HG02885 (cell line): ENCODE results near the gene PAX5.
A peak's percentile ranks its signal among the peaks of the same experiment; 100 is the strongest.

Experiments
- ATAC-seq: cut with Tn5 transposase; IDR thresholded peaks from one replicate; pipeline ENCODE4 v1.9.1; 2021; ENCODE audit warnings: mild to moderate bottlenecking; ENCODE audit not compliant: unreplicated experiment, poor library complexity

PAX5 gene

DNA sequence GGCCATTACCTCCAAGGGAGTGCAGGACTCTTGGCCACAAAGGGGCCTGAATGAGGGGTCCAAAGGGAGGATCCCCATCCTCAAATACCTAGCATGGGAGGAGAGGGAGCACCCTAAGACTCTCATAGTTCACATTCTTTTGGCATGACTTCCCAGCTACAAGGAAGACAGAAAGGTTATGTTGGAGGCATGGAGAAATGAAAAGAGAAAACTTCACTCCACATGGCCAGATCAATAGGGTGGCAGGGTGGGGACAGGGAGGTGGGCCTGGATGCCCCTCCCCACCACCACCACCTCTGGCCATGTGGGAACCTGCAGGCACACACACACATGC is 97.6 kb downstream of the PAX5 start:
- ATAC-seq = no peak

DNA sequence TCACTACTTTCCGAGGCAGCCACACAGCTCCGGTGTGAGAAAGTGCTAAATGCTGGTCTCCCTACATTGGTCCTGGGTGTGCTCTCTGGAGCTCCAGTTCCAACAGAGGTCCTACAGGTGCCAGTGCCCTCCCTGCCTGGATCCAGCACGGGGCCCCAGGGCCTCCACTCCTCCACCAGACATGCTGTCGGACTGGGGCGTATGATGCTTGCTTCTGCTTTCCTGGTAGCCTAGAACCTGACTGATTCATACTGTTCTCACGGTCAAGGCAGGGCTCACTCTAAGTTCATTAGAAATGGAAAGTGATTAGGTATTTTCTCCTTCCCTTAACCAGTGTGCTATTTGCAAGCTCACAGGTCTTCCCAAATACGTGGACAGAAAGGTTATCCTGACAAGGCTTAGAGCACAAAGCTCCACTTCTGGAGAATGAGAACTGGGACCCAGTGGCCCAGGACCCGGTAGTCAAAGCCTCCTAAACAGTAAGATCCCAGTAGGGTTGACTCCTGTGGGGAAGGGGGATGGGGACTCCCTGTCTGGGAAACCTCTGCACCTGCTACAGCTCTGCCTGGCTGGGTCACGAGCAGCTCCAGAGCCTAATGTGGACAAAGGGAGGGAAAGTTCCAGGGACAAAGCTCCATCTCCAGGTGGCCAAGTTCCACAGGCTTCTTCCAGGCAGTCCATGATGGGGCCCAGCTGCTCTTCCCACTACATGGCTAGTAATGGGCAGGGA is 98.1 kb downstream of the PAX5 start:
- ATAC-seq = peak; percentile 72

DNA sequence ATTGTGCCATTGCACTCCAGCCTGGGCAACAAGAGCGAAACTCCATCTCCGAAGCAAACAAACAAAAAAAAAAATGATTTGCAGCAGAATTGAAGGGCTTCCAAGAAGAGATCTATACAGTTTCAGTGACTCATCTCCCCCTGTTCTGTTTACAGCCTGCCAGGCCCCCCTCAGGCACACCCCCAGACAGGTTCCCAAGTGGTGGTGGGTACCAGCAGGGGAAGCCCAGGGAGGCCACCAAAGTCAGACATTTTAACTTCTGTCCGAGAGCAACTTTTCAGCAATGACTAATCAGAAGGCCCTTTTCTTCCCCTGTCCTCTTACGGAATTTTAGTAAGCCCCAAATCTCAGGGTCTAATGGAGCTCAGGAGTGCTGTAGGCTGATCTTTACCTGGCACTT is 98.7 kb downstream of the PAX5 start:
- ATAC-seq = peak; percentile 14

DNA sequence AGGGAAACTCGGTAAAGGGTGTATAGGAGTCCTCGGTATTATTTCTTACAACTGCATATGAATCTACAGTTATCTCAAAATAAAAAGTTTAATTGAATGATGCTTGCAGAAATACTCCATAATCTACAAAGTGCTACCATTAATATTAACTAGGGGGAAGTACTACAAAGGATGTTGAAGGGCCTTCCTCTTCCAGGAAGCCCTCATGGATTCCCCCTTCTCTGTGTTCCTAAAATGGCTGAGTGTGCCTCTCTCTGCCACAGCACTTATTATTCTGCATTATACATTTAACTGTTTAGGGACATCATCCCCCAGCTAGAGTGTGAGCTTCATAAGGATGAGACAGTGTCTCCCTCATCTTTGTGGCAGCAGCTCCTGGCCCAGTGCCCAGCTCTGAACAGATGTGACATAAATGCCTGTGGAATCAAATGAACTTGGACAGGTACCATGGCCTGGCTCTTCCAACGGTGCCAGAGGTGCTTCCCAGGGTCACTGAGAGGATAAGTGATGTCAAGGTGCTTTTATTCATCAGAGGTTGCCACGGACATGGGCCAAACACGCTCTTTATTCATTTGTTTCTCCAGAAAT is 99.5 kb downstream of the PAX5 start:
- ATAC-seq = no peak

DNA sequence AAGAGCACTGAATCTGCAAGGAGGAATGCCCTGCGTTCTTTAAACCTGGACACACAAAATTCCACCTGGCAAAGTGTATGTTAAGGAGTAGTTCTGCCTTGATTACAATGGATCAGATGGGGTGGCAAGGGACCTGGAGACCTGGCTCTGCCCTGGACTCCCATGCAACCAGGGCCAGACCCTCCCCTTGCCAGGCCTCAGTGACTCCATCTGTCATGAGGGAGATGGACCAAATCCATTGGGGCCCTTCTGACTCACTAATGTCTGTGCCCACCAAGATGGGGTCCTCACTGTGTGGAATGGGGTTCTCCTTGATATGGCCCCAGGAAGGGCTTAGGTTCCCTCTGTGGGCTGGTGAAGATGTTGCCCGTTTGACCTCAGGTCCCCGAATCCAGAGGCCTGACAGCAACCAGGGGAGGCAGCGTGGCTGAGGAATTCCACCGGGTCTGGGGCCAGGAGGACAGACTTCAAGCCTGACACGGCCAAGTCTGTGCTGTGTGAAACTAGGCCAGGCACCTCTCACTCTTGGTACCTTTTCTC is 100.3 kb downstream of the PAX5 start:
- no peak for ATAC-seq

DNA sequence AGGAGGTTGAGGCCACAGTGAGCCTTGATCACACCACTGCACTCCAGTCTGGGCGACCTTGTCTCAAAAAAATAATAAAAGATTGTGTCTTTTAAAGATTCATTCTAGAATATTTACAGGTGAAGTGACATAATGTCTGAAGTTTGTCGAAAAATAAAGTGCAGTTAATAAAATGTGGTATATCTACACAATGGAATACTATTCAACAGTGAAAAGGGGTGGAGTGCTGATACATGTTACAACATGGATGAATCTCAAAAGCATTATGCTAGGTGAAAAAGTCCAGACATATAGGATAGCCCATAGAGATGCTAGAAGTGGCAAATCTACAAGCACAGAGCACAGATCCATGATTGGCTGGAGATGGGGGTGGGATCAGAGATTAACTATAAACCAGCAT is 101.9 kb downstream of the PAX5 start:
- ATAC-seq = no peak

DNA sequence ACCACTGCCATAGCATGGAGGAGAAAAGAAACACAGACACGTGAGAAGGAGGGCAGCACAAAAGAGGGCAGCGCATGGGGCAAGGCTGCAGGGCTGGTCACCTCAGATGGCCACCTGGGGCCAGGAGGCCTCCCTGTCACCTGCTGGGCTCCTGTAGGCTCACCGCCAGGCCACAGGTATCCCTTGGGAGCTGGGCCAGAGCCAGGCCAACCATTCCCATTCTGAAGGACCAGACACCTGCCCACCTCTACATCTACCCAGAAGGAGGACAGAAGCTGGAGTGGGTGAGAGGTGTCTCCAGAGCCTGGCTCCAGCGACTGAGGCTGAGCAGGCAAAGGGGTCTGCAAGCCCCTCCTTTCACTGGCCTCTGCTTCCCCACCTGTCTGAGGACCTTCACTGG is 103.1 kb downstream of the PAX5 start:
- ATAC-seq = no peak

DNA sequence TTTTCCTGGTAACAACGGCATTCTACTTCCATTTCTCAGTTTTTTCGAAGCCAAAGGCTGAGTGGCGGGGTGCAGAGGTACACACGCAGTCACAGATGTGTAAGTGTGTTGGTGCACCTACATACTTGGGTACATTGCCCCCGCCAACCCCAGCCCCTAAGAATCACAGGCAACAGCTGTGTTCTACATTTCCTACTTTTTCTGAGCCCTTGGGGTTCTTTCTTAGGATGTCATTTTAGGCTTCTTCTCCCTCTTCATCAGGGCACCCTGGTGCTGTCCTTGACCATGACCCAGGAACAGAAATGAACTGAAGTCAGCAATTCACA is 104.8 kb downstream of the PAX5 start:
- no peak for ATAC-seq

DNA sequence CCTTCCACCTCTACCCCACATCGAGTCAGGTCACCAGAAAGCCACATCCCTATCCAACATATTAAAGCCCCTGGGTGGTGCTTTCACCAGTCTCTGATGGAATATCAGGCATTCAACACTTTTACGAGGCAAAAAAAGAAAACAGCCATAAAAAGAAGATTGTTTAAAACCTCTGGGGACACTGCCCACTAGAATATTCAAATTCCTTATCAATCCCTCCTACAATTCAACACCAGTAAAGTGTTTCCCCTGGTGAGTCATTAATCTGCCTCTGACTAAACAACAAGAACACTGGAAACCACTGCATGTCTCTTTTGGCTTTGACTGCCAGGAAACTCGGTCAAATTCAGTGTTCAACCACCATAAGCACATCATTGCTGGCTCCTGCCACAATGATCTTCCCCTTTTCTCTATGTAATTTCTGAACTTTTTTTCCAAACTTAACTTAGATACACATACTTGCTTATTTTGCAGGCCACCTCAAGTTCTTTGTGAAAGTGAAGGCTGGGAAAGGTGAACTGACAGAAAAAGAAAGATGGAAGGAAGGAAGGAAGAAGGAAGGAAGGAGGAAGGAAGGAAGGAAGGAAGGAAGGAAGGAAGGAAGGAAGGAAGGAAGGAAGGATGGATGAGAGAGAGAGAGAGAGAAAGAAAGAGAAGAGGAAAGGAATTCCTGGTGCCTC is 105.3 kb downstream of the PAX5 start:
- ATAC-seq = peak; percentile 66

DNA sequence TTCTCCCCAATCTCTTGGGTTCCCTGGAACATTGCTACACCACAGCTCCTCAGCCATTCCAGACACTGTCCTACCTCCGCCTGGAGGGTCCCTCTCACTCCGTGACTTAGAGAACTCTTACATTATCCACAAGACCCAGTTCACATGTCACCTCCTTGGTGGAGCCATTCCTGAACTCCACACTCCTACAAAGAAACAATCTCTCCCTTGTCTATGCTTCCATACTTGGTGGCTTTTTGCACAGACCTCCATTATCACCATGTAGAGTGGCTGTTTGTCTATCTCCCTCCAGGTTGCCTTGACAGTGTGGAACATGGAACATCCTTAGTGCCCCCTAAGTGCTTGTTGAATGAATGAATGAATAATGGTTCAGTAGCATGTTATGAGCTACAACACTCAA is 105.9 kb downstream of the PAX5 start:
- no peak for ATAC-seq

DNA sequence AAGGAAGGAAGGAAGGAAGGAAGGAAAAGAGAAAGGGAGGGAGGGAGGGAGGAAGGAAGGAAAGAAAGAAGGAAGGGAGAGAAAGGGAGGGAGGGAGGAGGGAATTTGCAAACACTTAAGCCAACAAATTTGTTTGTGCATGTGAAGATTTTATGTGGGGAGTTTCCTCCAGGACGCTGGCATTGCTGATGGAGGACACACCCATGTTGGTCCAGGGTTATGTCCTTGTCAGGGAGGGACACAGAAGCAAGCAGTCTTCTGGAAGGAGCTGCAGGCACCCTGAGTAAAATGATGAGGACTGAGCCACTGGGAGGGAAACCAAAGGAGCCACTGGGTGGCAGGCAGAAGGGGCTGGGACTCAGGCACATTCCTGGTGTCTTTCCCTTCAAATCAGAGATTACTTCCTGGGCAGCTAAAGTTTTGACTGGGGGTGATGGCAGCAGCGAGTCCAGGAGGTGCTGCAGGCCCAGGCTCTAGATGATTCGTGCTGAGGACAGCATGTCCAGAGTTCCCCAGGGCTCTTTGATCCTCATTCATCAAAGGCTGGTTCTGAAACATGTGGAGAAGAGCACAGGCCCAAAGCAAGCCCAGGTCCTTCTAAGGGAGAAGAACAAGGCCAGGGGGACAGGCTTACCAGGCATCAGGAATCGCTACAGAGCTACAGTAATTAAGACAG is 109.2 kb downstream of the PAX5 start:
- no peak for ATAC-seq

DNA sequence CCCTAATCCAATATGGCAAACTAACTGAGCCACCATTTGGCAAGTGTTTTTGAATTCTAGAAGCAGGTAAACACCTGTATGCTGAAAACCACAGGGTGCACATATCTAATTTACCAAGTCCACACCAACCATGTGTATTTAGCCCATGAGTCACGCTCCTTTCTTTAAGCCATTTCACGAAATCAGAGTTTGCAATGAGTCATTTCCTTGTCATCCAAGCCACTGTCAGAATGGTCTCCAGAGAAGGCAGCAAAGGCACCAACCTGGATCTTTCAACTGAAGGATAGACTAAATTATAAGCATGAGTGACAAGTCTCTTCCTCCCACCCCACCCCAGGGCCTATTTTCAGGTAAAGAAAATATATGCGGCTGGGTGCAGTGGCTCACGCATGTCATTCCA is 110.0 kb downstream of the PAX5 start:
- ATAC-seq = no peak

DNA sequence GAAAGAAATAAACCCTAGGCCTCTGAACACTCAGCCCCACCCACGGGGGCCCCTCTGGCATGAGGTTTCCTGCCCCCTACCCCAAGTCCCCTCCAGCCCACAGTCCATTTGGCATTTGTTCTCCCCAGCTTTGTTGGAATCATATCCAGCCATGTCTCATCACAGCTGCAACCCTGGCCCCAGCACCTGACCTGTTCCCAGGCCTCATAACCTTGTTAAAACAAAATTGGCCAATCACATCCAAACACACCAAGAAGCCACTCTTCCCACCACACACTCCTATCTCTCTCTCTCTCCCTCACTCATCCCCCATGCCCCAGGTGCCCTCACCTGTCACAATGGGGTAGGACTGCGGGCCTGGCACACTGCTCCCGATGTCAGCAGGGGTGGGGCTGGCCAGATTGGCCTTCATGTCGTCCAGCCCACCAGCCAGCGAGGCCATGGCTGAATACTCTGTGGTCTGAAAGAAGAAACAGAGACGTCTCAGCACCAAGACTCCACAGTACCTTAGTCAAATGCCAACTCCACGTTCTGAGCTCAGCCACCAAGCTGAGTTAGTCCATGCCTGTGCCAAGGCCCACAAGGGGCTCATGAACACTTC is 110.9 kb downstream of the PAX5 start:
- ATAC-seq = no peak

DNA sequence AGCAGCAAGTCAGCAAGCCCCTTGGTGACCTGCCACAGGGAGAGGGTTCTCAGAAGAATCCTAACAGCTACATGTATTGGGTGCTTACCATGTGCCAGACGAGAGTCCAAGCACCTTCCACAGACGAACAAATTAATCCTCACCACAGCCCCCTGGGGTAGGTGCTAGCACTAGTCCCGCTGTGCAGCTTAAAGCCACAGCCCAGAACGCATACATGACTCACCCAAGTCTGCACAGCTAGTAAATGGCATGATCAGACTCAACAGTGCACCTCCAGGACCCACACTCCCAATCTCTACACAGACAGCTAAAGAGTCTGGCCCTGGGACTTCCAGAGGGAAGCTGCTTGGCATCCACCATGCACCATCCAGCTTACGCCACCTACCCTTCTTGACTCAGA is 111.5 kb downstream of the PAX5 start:
- no peak for ATAC-seq

DNA sequence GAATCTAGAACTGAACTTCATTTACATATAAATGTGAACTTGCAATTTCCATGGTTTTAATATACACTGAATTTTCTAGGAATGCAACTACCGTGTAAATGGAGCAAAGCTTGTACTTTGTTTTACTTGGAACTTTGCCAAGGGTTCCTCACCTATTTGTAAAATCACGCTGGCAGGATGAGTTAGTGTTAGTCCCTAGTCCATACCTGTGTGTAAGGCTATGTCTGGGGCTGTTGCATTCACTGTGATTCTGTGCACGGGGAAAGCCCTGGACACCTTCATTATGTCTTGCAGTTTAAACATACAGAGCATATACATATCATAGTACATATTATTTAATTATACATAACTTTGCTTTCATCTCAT is 119.9 kb downstream of the PAX5 start:
- no peak for ATAC-seq

DNA sequence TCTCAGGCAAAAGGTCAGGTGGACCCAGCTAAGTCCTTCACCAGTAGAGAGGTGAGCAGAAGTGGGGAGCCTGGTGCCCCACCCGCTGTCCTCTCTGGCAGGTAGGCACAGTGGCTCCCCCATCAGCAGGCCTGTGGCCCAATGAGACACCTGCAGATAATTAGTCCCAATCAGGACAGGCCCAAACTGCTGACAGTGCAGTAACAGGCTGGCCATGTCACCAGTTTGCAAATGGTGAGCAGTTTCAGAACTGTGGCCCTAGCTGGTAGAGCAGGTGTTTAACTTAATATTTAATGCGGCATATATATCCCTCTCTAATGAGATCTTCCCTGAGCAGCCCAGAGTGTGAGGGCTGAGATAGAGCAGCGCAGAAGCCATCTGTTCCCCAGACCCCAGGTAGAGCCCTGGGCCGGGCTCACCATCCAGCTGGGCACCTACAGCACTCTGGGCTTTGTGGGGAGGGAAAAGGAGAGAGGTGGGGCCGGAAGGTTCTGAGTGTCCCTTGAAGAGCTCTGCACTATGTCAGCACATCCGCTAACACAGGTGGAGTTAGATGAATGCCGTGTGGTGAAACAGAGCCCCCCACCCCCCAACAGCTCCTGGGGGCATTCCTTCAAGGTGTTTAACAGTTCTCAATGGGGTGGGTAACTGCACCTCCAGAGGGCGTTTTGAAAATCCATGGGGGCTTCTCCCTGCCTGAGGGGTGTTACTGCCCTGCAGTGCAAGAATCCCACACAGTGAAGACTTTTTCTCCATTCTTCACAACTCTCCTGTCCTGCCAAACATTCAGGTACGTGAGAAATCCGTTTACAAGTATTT is 120.5 kb downstream of the PAX5 start:
- ATAC-seq = no peak

DNA sequence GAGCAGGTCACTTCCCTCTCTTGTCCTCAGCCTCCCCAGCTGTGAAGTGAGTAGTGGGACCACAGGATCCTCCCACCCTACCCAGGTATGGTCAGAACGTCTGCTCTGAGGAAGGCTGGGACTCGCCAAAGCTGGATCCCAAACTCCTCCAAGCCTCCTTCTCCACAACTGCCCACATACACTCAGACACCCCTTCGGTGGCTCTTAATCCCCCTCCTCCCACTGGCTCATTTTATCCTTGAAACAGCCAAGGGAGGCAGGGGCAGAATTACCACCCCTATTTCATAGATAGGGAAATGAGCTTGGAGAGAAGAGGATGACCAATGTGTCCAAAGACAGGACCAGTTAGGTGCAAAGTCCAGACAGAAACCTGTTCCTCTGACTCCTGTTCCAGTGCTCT is 121.4 kb downstream of the PAX5 start:
- no peak for ATAC-seq

DNA sequence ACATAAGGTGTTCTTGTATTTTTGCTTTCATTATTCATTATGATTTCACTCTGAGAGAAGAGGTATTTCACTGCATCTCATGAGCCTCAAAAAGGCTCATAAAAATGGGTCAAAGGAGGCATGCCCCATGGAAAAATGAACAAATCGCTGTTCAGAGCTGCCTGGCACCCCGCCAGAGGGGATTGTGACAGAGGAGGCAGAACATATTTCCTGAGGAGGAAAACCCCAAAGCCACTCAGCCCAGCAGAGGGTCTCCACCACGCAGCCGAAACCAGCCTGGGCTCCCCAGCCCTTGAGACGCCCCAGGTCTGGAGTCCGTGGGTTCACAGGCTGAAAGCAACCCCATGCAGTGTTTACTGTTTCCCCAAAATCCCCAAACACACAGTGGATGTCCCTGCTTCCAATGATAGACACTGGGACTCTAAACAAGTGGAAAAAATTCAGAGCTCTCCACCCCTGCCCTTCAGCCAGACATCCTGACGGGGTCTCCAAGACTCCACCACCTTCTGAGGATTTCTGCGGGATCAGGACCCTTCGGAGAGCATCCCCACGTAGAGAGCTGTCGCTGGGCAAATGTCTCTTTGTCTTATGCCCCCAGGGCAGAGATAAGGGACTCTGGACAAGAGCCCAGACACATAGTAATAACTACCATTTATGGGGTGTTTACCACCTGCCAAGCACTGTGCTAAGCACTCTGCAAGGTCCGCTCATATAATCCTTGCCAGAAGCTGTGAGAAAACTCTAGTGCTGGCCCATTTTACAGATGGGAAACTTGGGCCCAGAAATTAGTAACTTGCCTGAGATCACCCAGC is 122.3 kb downstream of the PAX5 start:
- ATAC-seq = no peak

DNA sequence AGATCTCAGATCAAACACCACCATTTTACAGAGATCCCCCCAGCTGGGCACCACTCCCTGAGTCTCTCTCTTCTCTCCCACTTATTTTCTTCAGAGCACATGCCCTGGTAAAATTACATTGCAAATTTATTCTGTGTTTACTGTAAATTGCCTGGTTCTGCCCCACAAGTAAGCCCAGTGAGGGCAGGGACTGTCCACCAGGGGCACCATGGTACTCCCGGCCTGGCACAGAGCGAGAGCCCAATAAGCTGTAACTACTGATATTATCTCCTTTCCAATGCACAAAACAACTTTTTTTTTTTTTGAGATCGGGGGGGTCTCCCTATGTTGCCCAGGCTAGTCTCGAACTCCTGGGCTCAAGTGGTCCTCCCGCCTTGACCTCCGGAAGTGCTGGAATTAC is 123.0 kb downstream of the PAX5 start:
- ATAC-seq = no peak
